Measurements from ENCODE around the gene CBX6.

DNA sequence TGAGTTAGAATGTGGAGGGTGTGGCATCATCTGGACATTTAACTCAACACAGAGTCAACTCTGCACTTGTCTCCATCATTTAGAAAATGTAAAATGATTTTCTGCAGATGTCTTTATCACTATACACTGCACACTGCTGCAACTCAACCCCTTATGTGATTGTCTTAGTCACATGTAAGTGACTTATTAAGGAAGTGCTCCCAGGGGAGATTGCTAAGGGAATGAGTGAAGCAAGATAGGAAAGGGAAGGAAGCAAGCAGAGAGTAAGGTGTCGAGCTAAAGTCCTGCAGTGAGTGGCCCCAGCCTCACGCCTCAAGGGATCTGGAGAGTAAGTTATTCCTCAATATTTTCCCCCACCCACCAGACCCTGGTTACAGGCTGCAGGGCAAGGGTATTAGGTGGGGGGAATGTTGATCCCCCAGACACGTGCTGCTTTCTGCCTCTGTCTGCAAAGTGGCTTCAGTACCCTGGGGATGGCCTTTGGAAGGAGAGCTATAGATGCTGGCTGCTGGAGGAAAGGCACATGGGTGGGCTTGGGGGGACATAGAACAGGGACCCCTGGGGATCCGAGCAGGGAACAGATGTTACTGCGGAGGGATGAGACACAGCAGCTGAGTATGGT, 7.2 kb upstream of the CBX6 start:
- TF ChIP-seq, protein P1, sequence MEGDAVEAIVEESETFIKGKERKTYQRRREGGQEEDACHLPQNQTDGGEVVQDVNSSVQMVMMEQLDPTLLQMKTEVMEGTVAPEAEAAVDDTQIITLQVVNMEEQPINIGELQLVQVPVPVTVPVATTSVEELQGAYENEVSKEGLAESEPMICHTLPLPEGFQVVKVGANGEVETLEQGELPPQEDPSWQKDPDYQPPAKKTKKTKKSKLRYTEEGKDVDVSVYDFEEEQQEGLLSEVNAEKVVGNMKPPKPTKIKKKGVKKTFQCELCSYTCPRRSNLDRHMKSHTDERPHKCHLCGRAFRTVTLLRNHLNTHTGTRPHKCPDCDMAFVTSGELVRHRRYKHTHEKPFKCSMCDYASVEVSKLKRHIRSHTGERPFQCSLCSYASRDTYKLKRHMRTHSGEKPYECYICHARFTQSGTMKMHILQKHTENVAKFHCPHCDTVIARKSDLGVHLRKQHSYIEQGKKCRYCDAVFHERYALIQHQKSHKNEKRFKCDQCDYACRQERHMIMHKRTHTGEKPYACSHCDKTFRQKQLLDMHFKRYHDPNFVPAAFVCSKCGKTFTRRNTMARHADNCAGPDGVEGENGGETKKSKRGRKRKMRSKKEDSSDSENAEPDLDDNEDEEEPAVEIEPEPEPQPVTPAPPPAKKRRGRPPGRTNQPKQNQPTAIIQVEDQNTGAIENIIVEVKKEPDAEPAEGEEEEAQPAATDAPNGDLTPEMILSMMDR (IDR thresholded peaks at IDR 0.05 in 8 of 11, conservative IDR thresholded peaks at IDR 0.05 in 3 of 11), result no peak
- TF ChIP-seq POLR2A (IDR thresholded peaks at IDR 0.05), result no peak

Measured in spleen (tissue), 7 donors.